ENCODE data around the gene CLIC3.
A peak's percentile ranks its signal among the peaks of the same experiment; 100 is the strongest.

The CLIC3 gene

DNA sequence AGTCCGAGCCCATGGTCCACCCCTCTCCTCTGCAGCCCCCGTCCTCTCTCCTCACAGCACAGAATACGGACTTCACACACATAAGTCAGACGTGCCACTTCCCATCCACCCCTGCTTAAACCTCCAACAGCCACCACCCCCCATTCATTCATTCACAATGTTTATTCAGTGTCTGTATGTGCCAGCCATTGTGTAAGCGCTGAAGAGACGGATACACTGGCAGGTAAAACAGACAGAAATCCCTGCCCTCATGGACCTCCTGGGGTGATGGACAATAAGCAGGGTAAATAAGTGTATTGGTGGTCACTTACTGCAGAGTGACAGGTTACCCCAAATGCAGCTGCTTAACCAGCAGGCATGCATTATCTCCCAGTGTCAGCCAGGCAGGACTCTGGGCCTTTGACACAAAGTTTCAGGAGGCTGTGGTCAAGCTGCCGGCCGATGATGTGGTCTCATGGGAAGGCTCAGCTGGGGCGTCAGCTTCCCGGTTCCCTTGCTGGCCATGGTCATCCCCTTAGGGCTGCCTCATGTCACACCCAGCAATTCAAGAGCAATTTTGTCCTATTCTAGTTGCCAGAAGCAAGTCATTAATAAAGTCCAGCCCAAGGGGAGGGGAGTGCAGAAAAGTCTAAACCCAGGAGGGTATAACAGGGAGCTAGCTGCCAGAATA, 6.0 kb downstream of the CLIC3 start:
- Histone ChIP-seq H3K27me3 (ENCODE audit: control insufficient read depth, insufficient read depth, low read length) (peaks cover 4% of the 10 kb centered on the region; the same call in 1 of the 2 replicates), H3K4me3 (ENCODE audit: low read length) (no peak overlapping the region), H3K36me3 (ENCODE audit: control insufficient read depth, insufficient read depth, low read length) (no peaks in the 10 kb centered on the region; the same call in 1 of the 2 replicates), H3K27ac (ENCODE audit: low read length) (no peak overlapping the region), H3K9me3 (ENCODE audit: control insufficient read depth, insufficient read depth, low read length) (no peaks in the 10 kb centered on the region), H3K4me1 (ENCODE audit: control insufficient read depth, insufficient read depth, low read length) (peaks cover 7% of the 10 kb centered on the region)
- no peak for DNase-seq (ENCODE audit: low read depth, low spot score)
- WGBS (ENCODE audit: insufficient coverage, insufficient read length), result no CpG with 5 or more reads among the region's 10 CpGs

DNA sequence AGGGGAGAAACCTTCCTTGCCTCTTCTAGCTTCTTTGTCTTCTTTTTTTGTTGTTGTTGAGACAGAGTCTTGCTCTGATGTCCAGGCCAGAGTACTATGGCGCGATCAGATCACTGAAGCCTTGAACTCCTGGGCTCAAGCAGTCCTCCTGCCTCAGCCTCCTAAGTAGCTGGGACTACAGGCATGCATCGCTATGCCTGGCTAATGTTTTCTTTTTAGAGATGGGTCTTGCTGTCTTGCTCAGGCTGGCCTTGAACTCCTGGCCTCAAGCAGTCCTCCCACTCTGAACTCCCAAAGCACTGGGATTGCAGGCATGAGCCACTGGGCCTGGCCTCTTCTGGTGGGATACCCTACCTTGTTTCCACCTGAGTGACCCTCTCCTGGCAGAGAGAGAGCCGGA, 7.5 kb downstream of the CLIC3 start:
- no peaks in the 10 kb centered on the region; the same call in 1 of the 2 replicates for H3K36me3 ChIP-seq (ENCODE audit: control insufficient read depth, insufficient read depth, low read length)
- peaks cover 8% of the 10 kb centered on the region; the same call in 1 of the 2 replicates for H3K27me3 ChIP-seq (ENCODE audit: control insufficient read depth, insufficient read depth, low read length)
- H3K9me3 ChIP-seq (ENCODE audit: control insufficient read depth, insufficient read depth, low read length), result no peaks in the 10 kb centered on the region
- H3K4me1 ChIP-seq (ENCODE audit: control insufficient read depth, insufficient read depth, low read length), result peaks cover 3% of the 10 kb centered on the region; the same call in 1 of the 2 replicates
- no peak overlapping the region for H3K27ac ChIP-seq (ENCODE audit: low read length)
- no peak for DNase-seq (ENCODE audit: low read depth, low spot score)
- no peak overlapping the region for H3K4me3 ChIP-seq (ENCODE audit: low read length)
- WGBS (ENCODE audit: insufficient coverage, insufficient read length), result no CpG with 5 or more reads among the region's 4 CpGs

DNA sequence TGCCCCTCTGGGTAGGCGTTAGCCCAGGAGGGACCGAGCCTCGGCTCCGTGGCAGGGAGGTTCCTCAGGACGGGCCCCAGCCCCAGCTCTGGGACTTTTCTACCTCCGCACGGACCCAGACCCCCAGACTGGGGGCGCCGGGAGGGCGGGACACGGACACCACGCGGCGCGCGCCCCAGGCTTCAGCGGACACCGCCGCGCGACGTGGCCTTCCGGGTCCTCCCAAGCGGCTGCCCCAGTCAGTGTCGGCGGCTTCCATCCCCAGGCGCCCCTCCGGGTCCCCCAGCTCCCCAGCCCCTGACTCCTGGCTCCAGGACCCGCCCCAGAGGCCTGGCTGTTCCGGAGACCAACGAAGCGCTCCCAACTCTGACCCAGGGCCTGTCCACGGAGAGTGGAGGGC, 10.5 kb downstream of the CLIC3 start:
- no peak for DNase-seq (ENCODE audit: low read depth, low spot score)
- WGBS (ENCODE audit: insufficient coverage, insufficient read length), result no CpG with 5 or more reads among the region's 33 CpGs
- Histone ChIP-seq H3K4me1 (ENCODE audit: control insufficient read depth, insufficient read depth, low read length) (no peaks in the 10 kb centered on the region; the same call in 1 of the 2 replicates), H3K27me3 (ENCODE audit: control insufficient read depth, insufficient read depth, low read length) (peaks cover 8% of the 10 kb centered on the region; the same call in 1 of the 2 replicates), H3K4me3 (ENCODE audit: low read length) (no peak overlapping the region; the same call in 1 of the 2 replicates), H3K9me3 (ENCODE audit: control insufficient read depth, insufficient read depth, low read length) (no peaks in the 10 kb centered on the region), H3K36me3 (ENCODE audit: control insufficient read depth, insufficient read depth, low read length) (no peaks in the 10 kb centered on the region), H3K27ac (ENCODE audit: low read length) (no peak overlapping the region)

DNA sequence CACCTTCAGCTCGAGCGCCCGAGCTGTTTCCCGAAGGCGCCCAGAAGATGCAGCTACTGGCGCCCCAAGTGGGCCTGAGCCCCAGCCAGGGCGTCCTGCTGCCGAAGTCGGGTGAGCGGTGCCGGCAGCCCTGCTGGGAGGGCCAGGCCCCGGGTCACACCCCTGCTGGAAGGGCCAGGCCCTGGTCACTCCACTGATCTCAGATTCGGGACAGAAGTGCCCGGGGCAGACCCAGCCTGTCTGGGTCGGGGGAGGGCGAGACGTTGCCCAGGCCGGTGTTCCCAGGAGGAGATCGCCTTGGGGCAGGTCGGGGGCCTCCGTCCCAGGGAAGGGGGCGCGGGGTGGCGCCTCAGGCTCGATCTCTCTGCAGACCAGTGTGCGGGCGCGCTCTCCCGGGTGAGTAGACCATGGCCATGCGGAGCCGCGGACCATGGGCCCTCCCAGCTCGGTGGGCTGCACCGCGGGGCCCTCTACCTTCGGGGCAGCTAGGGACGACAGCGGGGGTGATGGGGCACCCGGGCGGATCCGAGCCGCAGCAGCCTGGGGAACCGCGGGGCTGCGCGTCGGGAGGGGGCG, 11.3 kb downstream of the CLIC3 start:
- Histone ChIP-seq H3K27me3 (ENCODE audit: control insufficient read depth, insufficient read depth, low read length) (peaks cover 8% of the 10 kb centered on the region; the same call in 1 of the 2 replicates), H3K9me3 (ENCODE audit: control insufficient read depth, insufficient read depth, low read length) (no peaks in the 10 kb centered on the region), H3K27ac (ENCODE audit: low read length) (no peak overlapping the region), H3K4me1 (ENCODE audit: control insufficient read depth, insufficient read depth, low read length) (no peaks in the 10 kb centered on the region; the same call in 1 of the 2 replicates), H3K4me3 (ENCODE audit: low read length) (peak overlapping the region; percentile 10; the same call in 1 of the 2 replicates), H3K36me3 (ENCODE audit: control insufficient read depth, insufficient read depth, low read length) (no peaks in the 10 kb centered on the region)
- no peak for DNase-seq (ENCODE audit: low read depth, low spot score)
- WGBS (ENCODE audit: insufficient coverage, insufficient read length), result no CpG with 5 or more reads among the region's 48 CpGs

DNA sequence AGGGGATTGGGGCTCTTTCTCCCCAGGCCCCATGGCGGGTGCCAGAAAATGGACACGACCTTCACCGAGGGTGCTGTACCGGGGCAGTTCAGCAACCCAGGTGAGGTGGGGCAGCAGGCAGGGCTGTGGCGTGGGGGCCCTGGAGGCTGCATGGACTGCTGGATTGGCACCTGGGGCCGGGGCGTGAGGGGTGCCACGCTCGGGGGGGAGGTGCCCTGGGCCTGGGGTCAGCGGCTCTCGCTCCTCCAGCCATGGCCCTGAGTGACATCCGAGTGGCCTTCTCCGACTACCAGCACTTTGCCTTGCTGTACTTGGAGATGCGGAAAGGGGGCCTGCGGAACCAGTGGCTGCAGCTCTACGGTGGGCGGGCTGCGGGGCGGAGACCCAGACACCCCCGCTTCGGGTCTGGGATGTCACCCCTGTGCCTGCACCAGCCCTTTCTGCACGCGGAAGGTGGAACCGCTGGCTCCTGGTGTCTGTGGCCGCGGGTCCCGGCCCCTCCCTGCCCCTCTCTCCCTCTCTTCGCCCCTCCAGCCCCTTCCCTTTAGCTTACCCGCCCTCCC, 11.8 kb downstream of the CLIC3 start:
- H3K27me3 ChIP-seq (ENCODE audit: control insufficient read depth, insufficient read depth, low read length), result peaks cover 8% of the 10 kb centered on the region; the same call in 1 of the 2 replicates

DNA sequence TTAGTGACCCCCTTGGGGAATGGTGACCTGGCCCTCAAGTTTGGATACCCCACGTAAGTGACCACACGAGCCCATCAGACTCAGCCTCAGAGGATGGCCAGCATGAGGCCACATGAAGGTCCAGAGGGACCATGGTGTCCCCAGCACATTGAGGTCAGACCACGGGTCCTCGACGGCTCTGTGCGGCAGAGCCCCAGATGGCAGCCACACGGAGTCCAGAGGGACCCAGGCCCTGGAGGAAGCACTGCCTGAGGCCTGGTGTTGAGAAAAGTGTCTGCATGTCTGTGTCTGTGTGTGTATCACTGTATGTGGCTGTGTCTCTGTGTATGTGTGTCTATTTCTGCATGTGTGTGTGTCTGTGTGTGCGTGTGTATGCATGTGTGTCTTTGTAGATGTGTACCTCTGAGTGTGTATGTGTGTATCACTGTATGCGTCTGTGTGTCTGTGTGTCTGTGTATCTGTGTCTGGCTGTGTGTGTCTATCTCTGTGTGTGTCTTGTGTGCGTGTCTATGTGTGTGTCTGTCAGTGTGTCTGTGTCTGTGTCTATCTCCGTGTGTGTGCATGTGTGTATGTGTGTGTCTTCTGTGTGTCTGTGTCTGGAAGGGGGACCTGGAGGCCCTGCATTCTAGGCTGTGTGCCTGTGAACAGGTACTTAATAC, 12.6 kb downstream of the CLIC3 start:
- Histone ChIP-seq H3K27ac (ENCODE audit: low read length) (no peak overlapping the region), H3K27me3 (ENCODE audit: control insufficient read depth, insufficient read depth, low read length) (peaks cover 8% of the 10 kb centered on the region; the same call in 1 of the 2 replicates), H3K4me1 (ENCODE audit: control insufficient read depth, insufficient read depth, low read length) (no peaks in the 10 kb centered on the region; the same call in 1 of the 2 replicates), H3K9me3 (ENCODE audit: control insufficient read depth, insufficient read depth, low read length) (no peaks in the 10 kb centered on the region), H3K36me3 (ENCODE audit: control insufficient read depth, insufficient read depth, low read length) (no peaks in the 10 kb centered on the region), H3K4me3 (ENCODE audit: low read length) (no peak overlapping the region)
- no peak for DNase-seq (ENCODE audit: low read depth, low spot score)
- WGBS (ENCODE audit: insufficient coverage, insufficient read length), result no CpG with 5 or more reads among the region's 11 CpGs

More for the DNA sequence above, 11.8 kb downstream of the CLIC3 start:
- Histone ChIP-seq H3K4me1 (ENCODE audit: control insufficient read depth, insufficient read depth, low read length) (no peaks in the 10 kb centered on the region; the same call in 1 of the 2 replicates), H3K36me3 (ENCODE audit: control insufficient read depth, insufficient read depth, low read length) (no peaks in the 10 kb centered on the region), H3K4me3 (ENCODE audit: low read length) (peak overlapping the region; percentile 10; the same call in 1 of the 2 replicates), H3K27ac (ENCODE audit: low read length) (no peak overlapping the region), H3K9me3 (ENCODE audit: control insufficient read depth, insufficient read depth, low read length) (no peaks in the 10 kb centered on the region)
- no peak for DNase-seq (ENCODE audit: low read depth, low spot score)
- WGBS (ENCODE audit: insufficient coverage, insufficient read length), result no CpG with 5 or more reads among the region's 29 CpGs

DNA sequence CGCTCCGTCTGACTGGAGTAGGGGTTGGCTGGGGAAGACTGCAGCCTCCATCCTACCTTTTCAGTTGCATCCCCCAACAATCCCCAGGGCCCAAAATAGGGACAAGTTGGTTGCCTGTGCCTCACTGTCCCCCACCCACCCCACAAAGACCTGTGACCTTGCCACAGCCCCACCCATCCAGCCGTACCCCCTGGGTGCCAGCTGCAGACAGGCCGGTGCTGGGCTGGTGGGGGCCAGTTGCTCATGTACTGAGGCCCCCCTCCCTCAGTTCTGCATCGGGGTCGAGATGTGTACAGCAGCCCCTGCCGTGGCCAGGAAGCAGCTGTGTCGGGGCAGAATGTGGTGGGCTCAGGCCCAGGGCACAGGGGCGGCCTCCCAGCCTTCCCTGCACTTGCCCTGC, 13.2 kb downstream of the CLIC3 start:
- Histone ChIP-seq H3K36me3 (ENCODE audit: control insufficient read depth, insufficient read depth, low read length) (no peaks in the 10 kb centered on the region), H3K9me3 (ENCODE audit: control insufficient read depth, insufficient read depth, low read length) (no peaks in the 10 kb centered on the region), H3K4me3 (ENCODE audit: low read length) (no peak overlapping the region), H3K27ac (ENCODE audit: low read length) (no peak overlapping the region), H3K4me1 (ENCODE audit: control insufficient read depth, insufficient read depth, low read length) (no peaks in the 10 kb centered on the region; the same call in 1 of the 2 replicates), H3K27me3 (ENCODE audit: control insufficient read depth, insufficient read depth, low read length) (peaks cover 8% of the 10 kb centered on the region; the same call in 1 of the 2 replicates)
- no peak for DNase-seq (ENCODE audit: low read depth, low spot score)
- no CpG with 5 or more reads among the region's 9 CpGs for WGBS (ENCODE audit: insufficient coverage, insufficient read length)

DNA sequence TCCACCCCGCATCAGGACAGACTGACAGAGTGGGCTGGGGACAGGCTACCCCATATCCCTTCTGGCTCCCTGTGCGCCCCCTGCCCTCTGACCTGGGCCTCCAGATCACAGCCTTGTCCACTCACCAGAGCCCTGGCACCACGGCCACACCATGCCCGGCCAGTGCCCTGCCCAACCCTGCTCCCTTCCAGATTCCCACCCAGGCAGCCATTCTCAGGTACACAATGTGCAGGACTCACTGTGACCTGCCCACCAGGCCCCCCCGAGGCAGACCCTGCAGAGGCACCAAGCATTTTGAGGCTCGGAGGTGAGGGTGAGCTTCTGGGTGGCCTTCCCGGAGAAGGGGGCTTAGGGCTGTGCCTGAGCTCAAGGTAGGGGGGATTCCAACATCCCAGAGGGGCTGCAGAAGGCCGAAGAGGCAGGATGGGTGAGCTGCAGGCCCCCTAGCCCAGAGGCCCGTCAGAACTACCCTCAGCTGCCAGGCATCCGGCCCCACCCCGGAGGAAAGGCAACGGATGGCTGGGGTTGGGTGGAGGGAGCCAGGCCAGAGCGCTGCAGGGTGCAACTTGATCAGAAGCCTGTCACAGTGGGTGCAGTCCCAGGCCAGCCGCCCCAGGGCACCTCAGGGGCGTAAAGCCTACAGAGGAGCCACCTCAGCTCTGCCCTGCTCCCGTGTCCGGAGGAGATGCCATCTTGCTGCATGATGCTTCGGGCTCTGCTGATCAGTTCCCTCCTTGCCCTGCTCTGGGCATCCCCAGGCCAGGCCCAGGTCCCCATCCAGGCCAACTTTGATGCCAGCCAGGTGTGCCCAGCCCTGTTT, 13.9 kb downstream of the CLIC3 start, which contains the start of gene LCNL1:
Gene LCNL1 (plus strand): TSS at position 762 of the 820 bp plus-strand sequence. CDS start 594 bp downstream, outside the sequence.
- H3K36me3 ChIP-seq (ENCODE audit: control insufficient read depth, insufficient read depth, low read length), result no peaks in the 10 kb centered on the region
- no peaks in the 10 kb centered on the region for H3K9me3 ChIP-seq (ENCODE audit: control insufficient read depth, insufficient read depth, low read length)
- WGBS (ENCODE audit: insufficient coverage, insufficient read length), result no CpG with 5 or more reads among the region's 18 CpGs
- DNase-seq (ENCODE audit: low read depth, low spot score), result no peak
- no peak within 1 kb of the TSS for H3K27ac ChIP-seq (ENCODE audit: low read length)
- no peak within 1 kb of the TSS for H3K4me3 ChIP-seq (ENCODE audit: low read length)
- H3K4me1 ChIP-seq (ENCODE audit: control insufficient read depth, insufficient read depth, low read length), result peaks cover 2% of the 10 kb centered on the region
- peaks cover 8% of the 10 kb centered on the region; the same call in 1 of the 2 replicates for H3K27me3 ChIP-seq (ENCODE audit: control insufficient read depth, insufficient read depth, low read length)

DNA sequence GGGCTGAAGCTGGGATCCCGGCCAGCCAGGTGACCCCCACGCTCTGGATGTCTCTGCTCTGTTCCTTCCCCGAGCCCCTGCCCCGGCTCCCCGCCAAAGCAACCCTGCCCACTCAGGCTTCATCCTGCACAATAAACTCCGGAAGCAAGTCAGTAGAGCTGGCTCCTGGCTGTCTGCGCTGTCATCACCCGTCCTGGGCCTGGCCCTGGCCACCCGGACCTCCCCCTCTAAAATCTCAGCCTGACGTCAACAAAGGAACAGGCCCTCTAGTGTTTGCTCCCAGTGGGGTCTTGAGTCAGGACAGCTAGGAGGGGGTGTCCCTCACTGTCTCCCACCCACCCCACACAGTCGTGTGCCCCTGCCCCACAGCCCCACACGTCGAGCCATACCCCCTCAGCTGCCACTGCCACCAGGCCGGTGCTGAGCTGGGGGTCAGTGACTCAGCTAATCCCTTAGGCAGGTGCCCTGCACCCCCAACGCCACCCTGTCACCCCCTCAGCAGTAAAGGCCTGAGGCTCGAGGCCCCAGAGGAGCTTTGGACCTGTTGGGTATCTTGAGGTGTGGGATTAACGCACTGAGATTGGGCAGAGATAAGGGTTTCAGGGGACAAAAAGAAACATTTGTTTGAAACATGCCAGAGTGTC, 14.7 kb downstream of the CLIC3 start:
- no peaks in the 10 kb centered on the region for H3K36me3 ChIP-seq (ENCODE audit: control insufficient read depth, insufficient read depth, low read length)
- DNase-seq (ENCODE audit: low read depth, low spot score), result no peak
- WGBS (ENCODE audit: insufficient coverage, insufficient read length), result no CpG with 5 or more reads among the region's 17 CpGs
- H3K4me1 ChIP-seq (ENCODE audit: control insufficient read depth, insufficient read depth, low read length), result peaks cover 2% of the 10 kb centered on the region
- H3K27me3 ChIP-seq (ENCODE audit: control insufficient read depth, insufficient read depth, low read length), result peaks cover 8% of the 10 kb centered on the region; the same call in 1 of the 2 replicates
- H3K4me3 ChIP-seq (ENCODE audit: low read length), result no peak overlapping the region
- no peaks in the 10 kb centered on the region for H3K9me3 ChIP-seq (ENCODE audit: control insufficient read depth, insufficient read depth, low read length)
- no peak overlapping the region for H3K27ac ChIP-seq (ENCODE audit: low read length)

Data from iPS DF 6.9 (cell line).